Neural cell (in vitro differentiated cells): ENCODE results near the gene ODF4.

Experiments
- CTCF ChIP-seq: fragments of 450-650 bp; IDR thresholded peaks from 2 replicates; pipeline ENCODE4 v1.5.1; 2014; ENCODE audit warnings: antibody characterized with exemption, mild to moderate bottlenecking, moderate library complexity; ENCODE audit not compliant: poor library complexity, severe bottlenecking
- EP300 ChIP-seq: fragments of 450-650 bp; conservative IDR thresholded peaks from 2 replicates; pipeline ENCODE4 v1.6.1; 2014; ENCODE audit warnings: antibody characterized with exemption, mild to moderate bottlenecking, moderate library complexity; ENCODE audit not compliant: poor library complexity, severe bottlenecking
- EZH2 ChIP-seq: fragments of 200-600, 300-800 bp; shearing (Covaris generic), sonication (generic); IDR thresholded peaks from 2 replicates; pipeline ENCODE4 v1.6.1; 2014; ENCODE audit warnings: antibody characterized with exemption, low read length, borderline replicate concordance, mild to moderate bottlenecking; ENCODE audit not compliant: insufficient read depth, poor library complexity, severe bottlenecking
- MXI1 ChIP-seq: fragments of 450-650 bp; conservative IDR thresholded peaks from 2 replicates; pipeline ENCODE4 v1.6.1; 2014; ENCODE audit warnings: antibody characterized with exemption, mild to moderate bottlenecking; ENCODE audit not compliant: poor library complexity, severe bottlenecking
- POLR2AphosphoS5 ChIP-seq: IDR thresholded peaks from 2 replicates; pipeline ENCODE4 v1.6.1; 2012
- RAD21 ChIP-seq: fragments of 450-650 bp; conservative IDR thresholded peaks from 2 replicates; pipeline ENCODE4 v1.6.1; 2014; ENCODE audit warnings: antibody characterized with exemption, mild to moderate bottlenecking, moderate library complexity
- REST ChIP-seq: IDR thresholded peaks from 2 replicates; pipeline ENCODE4 v1.6.1; 2012; ENCODE audit warnings: borderline replicate concordance
- SMC3 ChIP-seq: fragments of 450-650 bp; conservative IDR thresholded peaks from 2 replicates; pipeline ENCODE4 v1.6.1; 2014; ENCODE audit warnings: antibody characterized with exemption, mild to moderate bottlenecking, moderate library complexity; ENCODE audit not compliant: poor library complexity
- TAF1 ChIP-seq: IDR thresholded peaks from 2 replicates; pipeline ENCODE4 v1.6.1; 2012; ENCODE audit warnings: low read depth

DNA sequence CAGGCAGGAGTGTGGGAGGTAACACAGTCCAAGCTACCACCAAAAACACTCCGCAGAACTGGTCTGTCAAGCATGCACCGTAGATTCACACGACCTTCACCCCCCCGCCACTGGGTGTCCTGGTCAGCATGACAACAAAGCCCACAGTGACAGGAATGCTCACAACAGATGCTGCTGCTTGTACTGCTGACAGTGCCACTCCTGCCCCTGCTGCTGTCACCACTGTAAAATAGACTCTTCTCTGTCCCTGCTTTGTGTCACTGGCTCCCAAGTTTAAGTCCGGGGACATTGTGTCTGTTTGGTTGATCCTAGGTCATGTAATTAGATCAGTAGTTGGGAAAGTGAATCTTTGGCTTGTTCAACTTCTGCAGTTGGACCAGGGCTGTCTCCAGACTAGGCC lies 7.0 kb upstream of the ODF4 start:
- TF ChIP-seq POLR2AphosphoS5: no peak
- TF ChIP-seq CTCF: no peak
- no peak for TF ChIP-seq TAF1
- TF ChIP-seq MXI1: no peak
- TF ChIP-seq EP300: no peak
- TF ChIP-seq REST: no peak
- TF ChIP-seq EZH2: no peak
- no peak for TF ChIP-seq RAD21
- no peak for TF ChIP-seq SMC3
